SW 1271 (cell line): ENCODE measurements around the gene DNAJB4.
A peak's percentile ranks its signal among the peaks of the same experiment; 100 is the strongest.
"Not testable (repeated sequence)": the region's sequence is repeated elsewhere in the genome, so short reads cannot be mapped to it uniquely, and the experiment has no call there.

ENCODE experiments used
- DNase-seq, 2 experiments: peaks; one replicate each; lab custom pipeline; 2025; lab: John Stamatoyannopoulos, UW

Gene DNAJB4

DNA sequence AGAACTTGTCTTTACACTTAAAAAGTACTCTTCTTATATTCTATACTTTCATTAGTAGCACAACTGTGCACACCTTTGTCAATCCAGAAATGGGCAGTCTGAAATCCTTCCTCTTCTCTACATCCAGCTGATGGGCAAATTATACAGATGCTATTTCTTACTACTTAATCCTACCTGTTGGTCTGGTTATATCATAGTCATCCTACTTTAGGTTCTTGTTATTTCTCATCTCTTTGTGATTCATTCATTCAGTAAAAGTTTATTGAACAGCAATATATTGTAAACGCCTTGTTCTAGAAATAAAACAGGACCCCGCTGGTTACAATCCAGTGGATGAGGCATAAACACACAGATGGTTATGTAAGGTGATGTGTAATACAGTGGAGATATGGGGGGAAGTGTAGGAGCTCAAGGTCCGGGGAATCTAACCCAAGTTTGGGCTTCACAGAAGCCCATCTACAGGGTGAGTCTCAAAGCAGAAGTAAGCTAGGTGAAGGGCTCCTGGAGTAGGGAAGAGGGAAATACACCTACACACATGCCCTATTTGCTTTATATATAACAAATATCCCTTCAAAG, 14.0 kb upstream of the DNAJB4 start:
- no peak for DNase-seq

DNA sequence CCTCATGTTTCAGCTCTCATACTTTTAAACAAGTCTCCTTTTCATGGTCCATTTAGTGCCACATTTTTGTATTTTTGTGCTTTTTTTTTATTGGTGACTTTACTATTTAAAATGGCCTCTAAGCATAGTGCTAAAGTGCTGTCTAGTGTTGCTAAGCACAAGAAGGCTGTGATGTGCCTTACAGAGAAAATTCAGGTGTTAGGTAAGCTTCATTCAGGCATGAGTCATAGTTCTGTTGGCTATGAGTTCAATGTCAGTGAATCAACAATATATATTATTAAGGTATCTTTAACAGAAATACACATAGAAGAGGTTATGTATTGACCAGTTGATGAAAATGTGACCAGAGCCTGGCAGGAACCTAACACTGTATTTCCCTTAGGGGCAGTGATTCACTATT, 13.1 kb upstream of the DNAJB4 start:
- DNase-seq: no peak

DNA sequence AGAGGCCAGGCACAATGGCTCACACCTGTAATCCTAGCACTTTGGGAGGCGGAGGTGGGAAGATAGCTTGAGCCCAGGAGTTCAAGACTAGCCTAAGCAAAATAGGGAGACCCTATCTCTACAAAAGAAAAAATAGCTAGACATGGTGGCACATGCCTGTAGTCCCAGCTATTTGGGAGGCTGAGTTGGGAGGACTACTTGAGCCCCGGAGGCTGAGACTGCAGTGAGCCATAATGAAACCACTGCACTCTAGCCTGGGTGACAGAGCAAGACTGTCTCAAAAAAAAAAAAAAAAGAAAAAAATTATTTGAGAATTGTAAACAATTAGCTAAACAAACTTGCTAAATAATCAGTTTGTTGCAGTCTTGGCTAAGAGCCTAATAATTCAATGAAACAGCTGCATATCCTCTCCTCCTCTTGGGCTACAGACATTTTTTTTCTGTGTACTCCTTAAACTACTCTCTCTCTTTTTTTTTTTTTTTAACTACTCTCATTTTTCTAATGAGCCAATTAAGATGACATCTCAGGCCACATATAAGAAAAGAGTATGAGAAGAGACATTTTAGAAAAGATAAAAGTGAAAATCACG, 10.5 kb upstream of the DNAJB4 start:
- DNase-seq: no peak

DNA sequence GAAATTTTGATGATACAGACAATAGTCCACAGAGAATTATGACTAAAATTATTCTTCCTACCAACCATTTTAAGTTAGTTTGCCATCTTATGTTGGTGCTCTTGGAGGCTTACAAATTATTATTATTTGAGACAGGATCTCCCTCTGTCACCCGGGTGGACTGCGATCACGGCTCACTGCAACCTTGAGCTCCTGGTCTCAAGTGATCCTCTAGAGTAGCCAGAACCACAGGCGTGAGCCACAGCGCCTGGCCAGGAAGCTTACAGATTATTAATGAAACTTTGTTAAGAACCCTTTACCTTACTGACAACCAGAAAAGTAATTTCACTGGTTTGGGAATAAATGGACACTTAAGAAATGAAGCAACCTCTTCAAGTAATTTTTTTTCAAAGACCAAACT, 8.0 kb upstream of the DNAJB4 start:
- DNase-seq: no peak

DNA sequence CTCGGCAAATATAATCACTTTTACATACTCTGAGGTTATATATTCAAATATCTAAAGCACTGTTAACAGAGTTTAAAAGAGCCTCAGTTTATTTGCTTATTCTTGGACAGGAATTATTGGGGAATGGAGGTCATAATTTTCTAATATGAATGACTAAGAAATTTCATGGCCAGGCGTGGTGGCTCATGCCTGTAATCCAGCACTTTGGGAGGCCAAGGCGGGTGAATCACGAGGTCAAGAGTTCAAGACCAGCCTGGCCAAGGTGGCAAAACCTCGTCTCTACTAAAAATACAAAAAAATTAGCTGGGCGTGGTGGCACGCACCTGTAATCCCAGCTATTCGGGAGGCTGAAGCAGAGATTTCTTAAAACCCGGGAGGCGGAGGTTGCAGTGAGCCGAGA, 4.2 kb upstream of the DNAJB4 start:
- DNase-seq: not testable (repeated sequence)

DNA sequence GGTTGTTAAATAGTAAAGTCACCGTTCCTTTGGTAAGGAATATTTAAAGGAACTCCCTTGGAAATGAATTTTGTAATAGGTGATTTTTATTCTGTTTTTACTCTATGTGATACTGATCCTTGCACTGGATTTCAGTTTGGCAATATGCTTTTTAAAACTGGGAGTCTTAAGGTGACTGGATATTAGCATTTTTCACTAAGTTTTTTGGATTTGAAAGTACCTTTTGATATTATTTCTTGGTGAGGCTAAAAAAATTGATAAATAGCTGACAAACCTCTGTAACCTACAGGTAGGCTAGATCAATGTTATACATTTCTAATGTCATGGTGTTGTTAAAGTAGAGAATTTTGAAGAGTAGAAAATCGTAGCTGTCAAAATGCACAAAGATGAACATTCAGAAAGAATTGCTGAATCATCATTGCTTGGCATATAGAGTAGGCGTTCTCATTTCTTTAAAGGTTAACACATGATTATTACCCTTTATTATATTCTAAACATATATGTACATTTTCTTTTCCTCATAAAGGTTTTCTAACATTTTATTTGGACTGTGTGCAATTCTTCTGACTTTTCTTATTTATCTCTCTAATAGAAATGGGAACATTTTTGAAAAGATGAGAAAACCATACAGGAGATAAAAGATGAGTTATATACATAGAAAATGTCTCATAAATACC, 1.5 kb upstream of the DNAJB4 start:
- no peak for DNase-seq

GRCh38 chr1:78003882-78004718, 639 bp upstream of the DNAJB4 start:
- peak in 1 of 2 experiments; percentile 62 for DNase-seq

- DNase-seq: no peak
Measured at GRCh38 chr1:78005448-78005722, 646 bp downstream of the DNAJB4 start.

DNA sequence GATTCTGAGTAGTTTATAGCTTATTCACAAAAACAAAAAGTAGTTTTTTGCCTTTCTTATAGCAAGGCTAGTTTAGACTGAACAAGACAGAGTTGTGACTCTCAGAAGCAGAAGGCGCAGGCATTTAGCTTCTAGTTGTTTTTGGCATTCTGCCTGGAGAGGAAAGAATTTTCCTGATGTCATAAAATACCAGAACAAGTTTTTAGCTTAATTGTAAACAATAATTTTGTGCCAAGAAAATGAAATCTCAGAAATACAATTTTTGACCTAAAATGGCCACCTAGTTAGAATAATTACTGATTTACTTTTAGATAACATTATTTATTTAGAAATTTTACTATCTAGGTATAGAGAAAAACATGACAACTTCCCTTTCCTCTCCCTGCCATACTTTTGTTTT, 1.0 kb downstream of the DNAJB4 start:
- peak in 1 of 2 experiments; percentile 55 for DNase-seq

GRCh38 chr1:78006521-78006920, 1.8 kb downstream of the DNAJB4 start:
- DNase-seq: no peak

DNA sequence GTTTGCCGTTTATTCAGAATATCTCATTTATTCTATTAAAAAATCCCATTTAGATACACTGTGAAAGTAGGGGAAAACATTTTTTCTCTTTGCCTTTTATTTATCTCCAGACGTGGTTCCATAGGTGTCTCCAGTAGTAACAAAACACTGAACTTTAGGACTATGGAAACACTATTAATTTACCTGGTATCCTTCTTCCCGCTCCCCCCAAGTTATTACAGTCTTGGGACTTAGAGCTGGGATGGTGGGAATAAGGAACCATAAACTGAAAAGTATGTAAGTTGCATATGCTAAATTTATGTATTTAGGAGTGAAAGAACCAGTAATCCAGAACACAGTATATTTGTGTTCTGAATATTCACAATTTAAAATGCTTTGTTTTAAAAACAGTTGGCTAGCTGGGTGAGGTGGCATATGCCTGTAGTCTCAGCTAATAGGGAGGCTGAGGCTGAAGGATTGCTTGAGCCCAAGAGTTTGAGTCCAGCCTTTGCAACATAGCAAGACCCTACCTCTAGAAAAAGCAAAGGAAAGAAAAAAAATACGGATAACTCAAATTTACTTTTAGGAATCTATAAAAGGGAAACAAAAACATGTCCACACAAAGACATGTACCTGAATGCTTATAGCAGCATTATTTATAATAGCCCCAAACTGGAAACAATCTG, 3.1 kb downstream of the DNAJB4 start:
- DNase-seq: no peak

- DNase-seq: no peak
Measured at GRCh38 chr1:78009276-78009675, 4.5 kb downstream of the DNAJB4 start.

GRCh38 chr1:78009836-78010235, 5.1 kb downstream of the DNAJB4 start:
- DNase-seq: no peak

DNA sequence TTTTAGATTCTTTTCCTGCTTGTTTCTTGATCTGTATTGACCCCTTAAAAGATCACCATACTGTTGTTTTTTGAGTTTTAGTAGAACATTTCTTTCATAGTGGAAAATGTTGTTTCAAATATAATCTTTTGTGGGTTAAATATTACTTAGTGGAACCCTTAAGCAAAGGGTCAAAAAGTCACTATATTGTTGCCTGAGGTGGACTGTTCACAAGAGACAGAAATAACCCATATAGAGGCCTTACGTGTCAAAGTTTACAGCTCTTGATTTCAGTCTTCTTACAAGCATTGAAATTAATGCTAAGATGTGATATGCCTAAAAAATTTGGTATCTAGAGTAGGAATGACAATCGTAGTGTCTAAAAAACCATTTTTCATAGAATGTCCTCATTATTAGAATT, 6.3 kb downstream of the DNAJB4 start:
- no peak for DNase-seq

DNA sequence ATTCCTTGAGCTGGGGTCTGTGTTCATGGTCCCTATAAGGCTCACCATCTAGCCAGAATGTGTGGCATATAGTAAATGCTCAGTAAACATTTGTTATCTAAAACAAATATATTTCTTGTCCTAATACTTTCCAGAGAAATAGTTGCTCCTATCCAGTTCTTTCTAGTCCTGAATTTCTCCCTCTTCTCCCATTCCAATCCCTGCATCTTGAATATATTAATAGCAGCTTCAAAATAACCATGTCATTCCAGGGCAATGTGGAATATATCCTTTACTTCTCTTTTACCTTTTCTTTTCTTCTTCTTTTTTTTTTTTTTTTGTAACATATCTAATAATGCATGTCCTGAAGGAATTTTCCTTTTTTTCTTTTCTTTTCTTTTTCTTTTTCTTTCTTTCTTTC, 10.4 kb downstream of the DNAJB4 start:
- no peak for DNase-seq

- DNase-seq: no peak
Measured at GRCh38 chr1:78019024-78019423, 14.3 kb downstream of the DNAJB4 start.

DNA sequence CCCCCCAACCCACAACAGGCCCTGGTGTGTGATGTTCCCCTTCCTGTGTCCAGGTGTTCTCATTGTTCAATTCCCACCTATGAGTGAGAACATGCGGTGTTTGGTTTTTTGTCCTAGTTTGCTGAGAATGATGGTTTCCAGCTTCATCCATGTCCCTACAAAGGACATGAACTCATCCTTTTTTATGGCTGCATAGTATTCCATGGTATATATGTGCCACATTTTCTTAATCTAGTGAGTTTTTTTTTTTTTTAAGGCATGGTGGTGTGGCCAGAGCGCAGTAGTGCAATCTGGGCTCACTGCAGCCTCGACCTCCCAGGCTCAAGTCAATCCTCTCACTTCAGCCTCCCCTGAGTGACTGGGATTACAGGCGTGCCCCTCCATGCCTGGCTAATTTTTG, 16.4 kb downstream of the DNAJB4 start:
- DNase-seq: not testable (repeated sequence)

DNA sequence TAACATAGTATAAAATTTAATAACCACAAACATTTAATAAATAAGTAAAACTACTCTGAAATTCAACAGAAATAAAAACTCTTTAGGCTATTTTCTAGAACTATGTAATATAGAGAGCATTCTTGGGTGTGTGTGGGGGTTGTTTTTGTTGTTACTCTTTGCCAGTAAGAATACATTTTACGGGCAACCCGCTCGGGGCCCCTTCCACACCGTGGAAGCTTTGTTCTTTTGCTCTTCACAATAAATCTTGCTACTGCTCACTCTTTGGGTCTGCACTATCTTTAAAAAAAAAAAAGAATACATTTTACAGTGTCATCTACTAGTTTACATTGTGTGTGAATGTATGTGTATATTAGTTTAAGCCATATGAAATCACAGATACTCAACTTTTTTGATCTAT, 25.1 kb downstream of the DNAJB4 start:
- DNase-seq: no peak

GRCh38 chr1:78032996-78033796, 28.5 kb downstream of the DNAJB4 start:
- DNase-seq: no peak

GRCh38 chr1:78033797-78034172, 29.0 kb downstream of the DNAJB4 start:
- no peak for DNase-seq

GRCh38 chr1:78035121-78035520, 30.4 kb downstream of the DNAJB4 start:
- DNase-seq: no peak

GRCh38 chr1:78036450-78036849, 31.7 kb downstream of the DNAJB4 start:
- DNase-seq: no peak
